ENCODE measurements around the gene NGLY1.

NGLY1 gene

DNA sequence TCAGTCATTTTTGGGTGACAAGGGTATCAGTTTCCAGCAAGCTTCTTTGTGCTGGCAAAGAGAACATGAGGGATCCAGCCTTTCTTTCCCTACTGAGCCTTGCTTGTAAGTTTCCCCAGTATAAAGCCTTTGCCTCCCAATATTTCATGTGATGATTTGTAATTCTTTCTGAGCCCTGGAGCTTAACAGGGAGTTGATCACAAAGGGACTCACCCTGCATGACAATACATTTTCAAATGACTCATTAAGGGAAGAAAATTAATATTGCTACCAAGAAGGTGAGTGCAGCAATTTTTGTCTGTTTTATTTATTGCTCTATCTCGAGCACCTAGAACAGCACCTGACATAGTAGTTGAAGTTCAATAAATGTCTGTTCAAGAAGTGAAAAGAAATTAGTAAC, 34.4 kb upstream of the NGLY1 start:
- H3K9me3 ChIP-seq (ENCODE audit: low read length): no peaks in the 10 kb centered on the region
- H3F3A ChIP-seq (ENCODE audit: insufficient read depth, low read length): no peaks in the 10 kb centered on the region
- no peaks in the 10 kb centered on the region for H3K36me3 ChIP-seq (ENCODE audit: insufficient read depth, low read length)
- no peaks in the 10 kb centered on the region for H4K20me1 ChIP-seq (ENCODE audit: insufficient read depth, low read length)
- H3K27me3 ChIP-seq (ENCODE audit: insufficient read depth, low read length): no peaks in the 10 kb centered on the region
- no peak overlapping the region for H3K4me2 ChIP-seq (ENCODE audit: low read length)
- no peak overlapping the region for H3K4me3 ChIP-seq (ENCODE audit: low read depth, low read length, poor library complexity, severe bottlenecking)
- H3K79me2 ChIP-seq (ENCODE audit: insufficient read depth, low read length): no peaks in the 10 kb centered on the region
- no peak overlapping the region for H2AFZ ChIP-seq (ENCODE audit: low read length)
- H3K9me2 ChIP-seq (ENCODE audit: low read depth, low read length): no peaks in the 10 kb centered on the region
- H3K4me1 ChIP-seq (ENCODE audit: insufficient read depth, low read length, severe bottlenecking): no peaks in the 10 kb centered on the region
- H3K27ac ChIP-seq (ENCODE audit: low read depth, low read length, poor library complexity, severe bottlenecking): no peak overlapping the region
- H3K9ac ChIP-seq (ENCODE audit: low read length): no peak overlapping the region
- TF ChIP-seq EZH2 (IDR thresholded peaks at IDR 0.05; ENCODE audit: borderline replicate concordance, low read length) (no peak), CTCF (IDR thresholded peaks at IDR 0.05; ENCODE audit: low read length) (no peak)

DNA sequence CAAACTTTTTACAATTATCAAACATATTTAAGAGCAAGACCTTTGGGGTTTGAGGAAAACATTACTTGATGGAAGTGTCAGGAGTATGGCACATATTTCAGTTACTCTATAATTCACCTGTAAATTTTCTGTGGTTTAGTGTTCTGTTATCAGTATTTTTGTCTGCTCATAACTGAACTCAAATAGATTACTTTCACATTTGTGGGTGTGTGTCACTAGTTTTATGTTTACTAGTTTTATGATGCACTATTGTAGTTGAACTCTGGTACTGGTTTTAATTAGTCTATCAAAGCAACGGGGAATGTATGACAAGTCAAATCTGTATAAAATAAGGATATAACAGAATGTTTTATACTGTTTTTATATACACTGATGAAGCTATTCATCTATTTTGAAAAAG, 33.9 kb upstream of the NGLY1 start:
- Histone ChIP-seq H4K20me1 (ENCODE audit: insufficient read depth, low read length) (no peaks in the 10 kb centered on the region), H3K9me2 (ENCODE audit: low read depth, low read length) (no peaks in the 10 kb centered on the region), H3K4me1 (ENCODE audit: insufficient read depth, low read length, severe bottlenecking) (no peaks in the 10 kb centered on the region), H3K9ac (ENCODE audit: low read length) (no peak overlapping the region), H3K4me2 (ENCODE audit: low read length) (no peak overlapping the region), H3K27ac (ENCODE audit: low read depth, low read length, poor library complexity, severe bottlenecking) (no peak overlapping the region), H3K79me2 (ENCODE audit: insufficient read depth, low read length) (no peaks in the 10 kb centered on the region), H2AFZ (ENCODE audit: low read length) (no peak overlapping the region), H3K36me3 (ENCODE audit: insufficient read depth, low read length) (no peaks in the 10 kb centered on the region), H3K27me3 (ENCODE audit: insufficient read depth, low read length) (no peaks in the 10 kb centered on the region), H3F3A (ENCODE audit: insufficient read depth, low read length) (no peaks in the 10 kb centered on the region), H3K4me3 (ENCODE audit: low read depth, low read length, poor library complexity, severe bottlenecking) (no peak overlapping the region), H3K9me3 (ENCODE audit: low read length) (no peaks in the 10 kb centered on the region)
- no peak for TF ChIP-seq CTCF (IDR thresholded peaks at IDR 0.05; ENCODE audit: low read length)

GRCh38 chr3:25812644-25813043, 29.4 kb upstream of the NGLY1 start:
- TF ChIP-seq CTCF (IDR thresholded peaks at IDR 0.05; ENCODE audit: low read length): no peak
- no peak for TF ChIP-seq EZH2 (IDR thresholded peaks at IDR 0.05; ENCODE audit: borderline replicate concordance, low read length)
- Histone ChIP-seq H3K4me1 (ENCODE audit: insufficient read depth, low read length, severe bottlenecking) (no peaks in the 10 kb centered on the region), H3K4me2 (ENCODE audit: low read length) (no peak overlapping the region), H2AFZ (ENCODE audit: low read length) (no peak overlapping the region), H4K20me1 (ENCODE audit: insufficient read depth, low read length) (no peaks in the 10 kb centered on the region), H3K36me3 (ENCODE audit: insufficient read depth, low read length) (no peaks in the 10 kb centered on the region), H3K9ac (ENCODE audit: low read length) (no peak overlapping the region), H3F3A (ENCODE audit: insufficient read depth, low read length) (no peaks in the 10 kb centered on the region), H3K9me3 (ENCODE audit: low read length) (no peaks in the 10 kb centered on the region), H3K27ac (ENCODE audit: low read depth, low read length, poor library complexity, severe bottlenecking) (no peak overlapping the region), H3K79me2 (ENCODE audit: insufficient read depth, low read length) (no peaks in the 10 kb centered on the region), H3K27me3 (ENCODE audit: insufficient read depth, low read length) (no peaks in the 10 kb centered on the region), H3K4me3 (ENCODE audit: low read depth, low read length, poor library complexity, severe bottlenecking) (no peak overlapping the region), H3K9me2 (ENCODE audit: low read depth, low read length) (no peaks in the 10 kb centered on the region)
